Spleen (tissue), 7 donors: ENCODE data around the gene TMEM88.

Source experiments
- CTCF ChIP-seq, 11 experiments: fragments of 200-600 bp in 7 of 11; fragments of 450-650 bp in 4 of 11; sonication (generic) in 4 of 11; IDR thresholded peaks in 8 of 11; conservative IDR thresholded peaks in 3 of 11; 1 replicate in 7 of 11; 2 replicates in 4 of 11; pipeline versions ENCODE4 v1.4.0 to v1.8.0; 2016 to 2021; ENCODE audit warnings: antibody characterized with exemption in 11 of 11, inconsistent platforms in 4 of 11, mild to moderate bottlenecking in 1 of 11
- POLR2A ChIP-seq, 3 donors: fragments of 450-650 bp; IDR thresholded peaks; one replicate each; pipeline ENCODE4 v1.5.1; 2017; ENCODE audit warnings: antibody characterized with exemption in 3 of 3, mild to moderate bottlenecking in 1 of 3
- POLR2AphosphoS5 ChIP-seq, 3 donors: sonication (generic); formaldehyde crosslinking; IDR thresholded peaks; one replicate each; pipeline ENCODE4 v1.5.1; 2017; ENCODE audit warnings: antibody characterized with exemption in 3 of 3
- donor health status: DM: no; HTN: no; CAD: no; lungs with moderate emphysema.
- donor health status: DM: no; HTN: no; CAD: no.
- donor health status: DM: no; HTN: no; CAD: no.

DNA sequence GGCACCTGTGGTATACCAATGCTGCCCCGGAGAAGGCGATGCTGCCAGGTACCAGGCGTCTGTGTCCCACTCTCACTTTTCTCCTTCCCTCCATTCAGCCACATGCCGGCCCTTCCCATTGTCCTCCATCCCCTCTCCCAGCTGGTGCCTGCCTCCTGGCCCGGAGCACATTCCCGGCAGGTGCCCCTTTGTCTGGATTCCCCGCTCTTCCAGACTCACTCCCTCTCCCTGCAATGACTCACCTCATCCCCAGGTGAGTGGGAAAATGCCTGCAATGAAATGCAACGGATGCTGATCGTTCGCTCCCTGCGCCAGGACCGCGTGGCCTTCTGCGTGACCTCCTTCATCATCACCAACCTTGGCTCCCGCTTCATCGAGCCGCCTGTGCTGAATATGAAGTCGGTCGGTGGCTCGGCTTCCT lies 31.3 kb upstream of the TMEM88 start:
- TF ChIP-seq POLR2AphosphoS5 (IDR thresholded peaks at IDR 0.05), result no peak
- TF ChIP-seq CTCF (IDR thresholded peaks at IDR 0.05 in 8 of 11, conservative IDR thresholded peaks at IDR 0.05 in 3 of 11), result no peak
- no peak for TF ChIP-seq POLR2A (IDR thresholded peaks at IDR 0.05)
